Thyroid gland (tissue), 4 donors: ENCODE measurements around the gene SSBP1. TPM values are rescaled to one million over a fixed set of nuclear protein-coding genes. Genes with fewer than 3 reads are reported as not detected.

ENCODE experiments used
- DNase-seq, 2 donors: peaks; one replicate each; pipeline ENCODE4 v3.0.0-alpha.2; 2019
- H3K27ac ChIP-seq, 3 donors: fragments of 200-600 bp; sonication (generic); 1 replicate in 2 of 3; 2 replicates in 1 of 3; pipeline ENCODE4 v1.5.1; 2016 to 2019; ENCODE audit warnings: mild to moderate bottlenecking in 1 of 3, moderate library complexity in 1 of 3
- H3K27me3 ChIP-seq: fragments of 200-600 bp; sonication (generic); one replicate; pipeline ENCODE4 v1.5.1; 2019
- H3K36me3 ChIP-seq, 2 donors: fragments of 200-600 bp; sonication (generic); one replicate each; pipeline ENCODE4 v1.5.1; 2016 to 2019
- H3K4me1 ChIP-seq, 2 donors: fragments of 200-600 bp; sonication (generic); one replicate each; pipeline ENCODE4 v1.5.1; 2017 to 2019
- H3K4me3 ChIP-seq, 3 donors: fragments of 200-600 bp; sonication (generic); replicated peaks in 1 of 3; 1 replicate in 2 of 3; 2 replicates in 1 of 3; pipeline ENCODE4 v1.5.1; 2016; ENCODE audit warnings: mild to moderate bottlenecking in 1 of 3
- H3K9me3 ChIP-seq: fragments of 200-600 bp; sonication (generic); one replicate; pipeline ENCODE4 v1.5.1; 2017
- CTCF ChIP-seq, 6 experiments: fragments of 200-600 bp in 3 of 6; fragments of 450-650 bp in 3 of 6; sonication (generic) in 3 of 6; IDR thresholded peaks; one replicate each; pipeline ENCODE4 v1.5.1; 2016 to 2019; ENCODE audit warnings: antibody characterized with exemption in 6 of 6, mild to moderate bottlenecking in 2 of 6, inconsistent platforms in 1 of 6, moderate library complexity in 1 of 6
- POLR2A ChIP-seq, 2 donors: fragments of 450-650 bp; IDR thresholded peaks; one replicate each; pipeline ENCODE4 v1.6.1; 2017; ENCODE audit warnings: antibody characterized with exemption in 2 of 2, mild to moderate bottlenecking in 2 of 2, moderate library complexity in 1 of 2
- WGBS, 2 donors: methylation state at CpG; one replicate each; pipeline ENCODE4 v1.1.5; 2017; 5-methylcytosine and 5-hydroxymethylcytosine counted together
- intact Hi-C: fragments of 100-400 bp; cut with DNase I; formaldehyde crosslinking; loops from one replicate; pipeline ENCODE4 v1.15.1; 2023
- total RNA-seq, 4 donors: library from RNA; depleted of rRNA; stranded (reverse); fragments of >200 nt; gene quantifications; one replicate each; pipeline ENCODE4 v1.2.3, GENCODE V29; 2016

SSBP1 gene
- total RNA-seq, 4 donors from 2014 or later = 112 to 146 (median 129) TPM

DNA sequence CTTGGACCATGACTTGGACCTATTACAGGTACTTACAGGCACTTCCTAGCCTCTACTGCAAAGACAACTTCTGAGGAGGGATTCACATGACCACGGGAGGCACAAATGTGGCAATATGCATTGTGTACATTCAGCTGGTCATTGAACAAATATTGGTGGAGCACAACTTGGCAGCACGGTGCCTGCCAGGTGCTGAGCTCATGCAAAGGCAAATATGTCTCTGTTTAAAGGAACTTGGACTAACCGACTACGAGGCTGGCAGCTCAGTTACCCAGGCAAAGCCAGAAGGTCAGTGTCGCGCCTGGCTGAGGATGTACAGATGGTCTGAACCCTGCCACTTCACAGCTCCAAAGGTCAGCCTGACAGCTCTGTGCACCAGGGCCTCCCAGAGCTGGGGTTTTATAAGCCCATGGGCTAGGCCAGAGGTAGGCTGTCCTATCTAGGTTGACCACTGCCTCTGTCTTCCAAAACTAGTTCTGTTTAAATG lies 42.3 kb upstream of the SSBP1 start:
- intact Hi-C loops = no loop called here
- peak overlapping the region in 1 of 3 donors; percentile 38 for H3K27ac ChIP-seq
- H3K36me3 ChIP-seq = no peaks in the 10 kb centered on the region
- peaks cover 16 to 34% of the 10 kb centered on the region in 2 donors for H3K4me1 ChIP-seq
- no peaks in the 10 kb centered on the region for H3K9me3 ChIP-seq
- no peak overlapping the region for H3K4me3 ChIP-seq
- TF ChIP-seq POLR2A (IDR thresholded peaks at IDR 0.05) (no peak), CTCF (IDR thresholded peaks at IDR 0.05) (no peak)
- H3K27me3 ChIP-seq = no peaks in the 10 kb centered on the region
- 59 to 64% methylated on average over 6 of the region's 6 CpGs for WGBS, 2 donors
- peak in 1 of 2 donors; percentile 9 for DNase-seq

DNA sequence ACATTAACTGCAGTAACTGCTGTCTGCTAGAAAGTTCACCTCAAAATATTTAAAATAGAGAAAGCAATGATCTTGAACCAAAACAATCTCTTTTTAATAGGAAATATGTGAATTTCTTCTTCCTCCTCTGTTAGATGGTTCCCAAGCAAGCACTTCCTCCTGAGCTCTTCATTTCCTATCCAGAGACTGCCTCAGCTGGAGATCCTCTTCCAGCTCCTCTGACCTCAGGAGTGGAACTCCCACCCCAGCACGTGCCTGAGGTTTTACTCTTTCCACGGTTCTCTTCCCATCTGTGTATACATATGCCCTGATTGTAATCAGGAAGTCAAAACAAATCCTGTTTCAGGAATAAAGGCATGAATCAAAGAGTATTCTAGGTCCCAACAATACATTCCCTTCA lies 41.8 kb upstream of the SSBP1 start:
- 15 to 19% methylated on average over 2 of the region's 2 CpGs for WGBS, 2 donors
- DNase-seq = no peak
- TF ChIP-seq CTCF (IDR thresholded peaks at IDR 0.05) (no peak), POLR2A (IDR thresholded peaks at IDR 0.05) (no peak)
- H3K9me3 ChIP-seq = no peaks in the 10 kb centered on the region
- peak overlapping the region in 2 of 3 donors; percentile 9 to 38 for H3K27ac ChIP-seq
- intact Hi-C loops = no loop called here
- H3K4me3 ChIP-seq = no peak overlapping the region
- H3K4me1 ChIP-seq = peaks cover 16 to 35% of the 10 kb centered on the region in 2 donors
- H3K36me3 ChIP-seq = no peaks in the 10 kb centered on the region
- no peaks in the 10 kb centered on the region for H3K27me3 ChIP-seq

DNA sequence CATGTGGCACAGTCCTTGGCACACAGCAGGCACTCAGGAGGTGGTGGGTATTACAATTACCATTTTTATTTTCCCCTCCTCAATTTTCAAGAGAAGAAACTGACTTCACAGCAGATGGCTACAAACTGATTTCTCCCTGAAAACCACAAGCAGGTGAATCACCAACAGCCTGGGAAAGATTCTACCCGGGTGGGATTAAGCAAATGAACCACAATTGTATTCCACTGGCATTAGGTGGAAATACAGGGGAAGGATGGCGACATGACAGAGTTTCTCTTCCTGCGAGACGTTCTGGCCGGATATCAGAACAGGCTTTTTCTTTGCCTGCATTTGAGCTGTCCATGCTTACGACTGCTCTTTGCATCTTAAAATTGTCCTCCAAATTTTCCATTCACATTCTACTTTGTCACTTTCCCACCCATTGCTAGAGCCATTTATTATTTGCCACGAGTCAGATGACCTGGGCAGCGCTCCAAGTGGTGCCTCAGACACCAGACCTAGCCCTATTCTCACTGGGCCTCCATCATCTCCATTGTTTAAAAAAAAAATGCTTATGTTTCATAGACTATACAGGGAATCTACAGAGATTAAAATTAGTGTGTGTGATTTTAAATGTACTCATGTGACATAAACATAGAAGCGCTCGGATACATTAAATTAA lies 40.8 kb upstream of the SSBP1 start:
- intact Hi-C loops = no loop called here
- Histone ChIP-seq H3K9me3 (no peaks in the 10 kb centered on the region), H3K4me1 (peaks cover 16 to 35% of the 10 kb centered on the region in 2 donors), H3K36me3 (no peaks in the 10 kb centered on the region), H3K27me3 (no peaks in the 10 kb centered on the region), H3K27ac (peak overlapping the region in 1 of 3 donors; percentile 9), H3K4me3 (no peak overlapping the region)
- TF ChIP-seq CTCF (IDR thresholded peaks at IDR 0.05) (no peak), POLR2A (IDR thresholded peaks at IDR 0.05) (no peak)
- no peak for DNase-seq
- 77 to 81% methylated on average over 10 of the region's 10 CpGs for WGBS, 2 donors

DNA sequence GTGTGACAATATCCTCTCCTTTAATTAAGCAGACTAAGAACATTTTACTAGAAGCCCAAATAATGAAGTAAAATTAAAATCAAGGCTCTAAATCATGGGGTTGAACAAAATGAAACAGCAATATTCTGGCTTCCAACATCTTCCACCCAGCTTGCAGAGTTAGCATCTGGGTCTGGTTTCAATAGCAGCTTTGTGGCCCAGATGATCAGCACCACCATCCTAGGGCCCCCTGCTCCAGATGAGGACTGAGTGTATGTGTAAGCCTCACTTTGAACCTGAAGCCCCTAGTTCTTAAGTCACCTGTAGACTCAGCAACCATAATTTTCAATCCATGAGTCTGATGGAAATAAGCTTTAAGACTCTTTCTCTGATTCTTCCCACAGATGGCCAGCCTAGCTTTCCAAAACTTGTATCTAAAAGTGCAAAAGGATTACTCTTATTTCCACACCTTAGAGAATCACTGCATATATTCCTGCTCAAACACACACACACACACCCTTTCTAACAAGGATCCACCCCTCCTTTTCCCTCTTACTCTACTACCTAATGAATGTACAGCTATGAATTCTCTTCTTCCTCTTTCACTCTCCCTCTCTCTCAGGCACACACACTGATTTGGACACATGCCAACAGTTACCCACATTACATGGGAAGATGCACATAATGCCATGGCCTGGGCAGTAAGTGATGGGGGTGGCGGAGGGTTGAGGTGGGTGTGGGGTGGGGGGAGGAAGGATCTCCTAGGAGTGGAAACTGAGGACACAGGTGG lies 39.7 kb upstream of the SSBP1 start:
- Histone ChIP-seq H3K9me3 (no peaks in the 10 kb centered on the region), H3K4me1 (peaks cover 16 to 42% of the 10 kb centered on the region in 2 donors), H3K27ac (no peak overlapping the region), H3K27me3 (no peaks in the 10 kb centered on the region), H3K36me3 (no peaks in the 10 kb centered on the region), H3K4me3 (no peak overlapping the region)
- intact Hi-C loops = no loop called here
- TF ChIP-seq POLR2A (IDR thresholded peaks at IDR 0.05) = no peak
- no peak for TF ChIP-seq CTCF (IDR thresholded peaks at IDR 0.05)
- DNase-seq = no peak
- 95 to 97% methylated on average over 1 of the region's 1 CpG for WGBS, 2 donors

- no peak overlapping the region for H3K4me3 ChIP-seq
- no peak for TF ChIP-seq CTCF (IDR thresholded peaks at IDR 0.05)
- TF ChIP-seq POLR2A (IDR thresholded peaks at IDR 0.05) = no peak
- 83 to 85% methylated on average over 3 of the region's 3 CpGs for WGBS, 2 donors
- peaks cover 16 to 42% of the 10 kb centered on the region in 2 donors for H3K4me1 ChIP-seq
- DNase-seq = no peak
- intact Hi-C loops = loop anchor here (5.0 kb wide), 1 partner anchor 33 kb away; no protein-coding TSS in a partner anchor
- no peaks in the 10 kb centered on the region for H3K9me3 ChIP-seq
- no peaks in the 10 kb centered on the region for H3K27me3 ChIP-seq
- no peaks in the 10 kb centered on the region for H3K36me3 ChIP-seq
- no peak overlapping the region for H3K27ac ChIP-seq
Measured at GRCh38 chr7:141699860-141700259, 38.3 kb upstream of the SSBP1 start.
